GM12878 (cell line): ENCODE data around the gene ZNF202. TPM values are rescaled to one million over a fixed set of nuclear protein-coding genes. Genes with fewer than 3 reads are reported as not detected.

Source experiments
- ATAC-seq: fragments of 200-7000 bp; cut with Tn5 transposase; 3 replicates; pipeline ENCODE4 v1.9.1; 2020; ENCODE audit warnings: mild to moderate bottlenecking, moderate library complexity
- BruUV-seq: library from RNA; stranded (reverse); fragments of 400-500 nt; replicated peaks from 2 replicates; lab custom pipeline; 2021; lab: Mats Ljungman, UMichigan
- CTCF ChIA-PET: fragments of 300-600 bp; sonication (Branson Sonifier 250); formaldehyde crosslinking; extraction: SDS; loops from one replicate; lab custom pipeline; 2021; ENCODE audit warnings: inconsistent platforms; lab: Yijun Ruan, JAX
- POLR2A ChIA-PET: fragments of 350-600 bp; formaldehyde crosslinking; extraction: SDS; loops from one replicate; lab custom pipeline; 2021; ENCODE audit warnings: inconsistent platforms; lab: Charles Lee
- RAD21 ChIA-PET: fragments of 300-600 bp; sonication (Branson Sonifier 250); formaldehyde crosslinking; loops from one replicate; lab custom pipeline; 2023; ENCODE audit warnings: antibody characterized with exemption; ENCODE audit not compliant: unreplicated experiment; lab: Charles Lee
- SMC1A ChIA-PET: fragments of 300-600 bp; sonication (Branson Sonifier 250); formaldehyde crosslinking; loops from one replicate; lab custom pipeline; 2023; ENCODE audit not compliant: unreplicated experiment, uncharacterized antibody; lab: Charles Lee
- DNase-seq: peaks from one replicate; pipeline ENCODE4 v3.0.0-alpha.2; 2011; ENCODE audit warnings: low read depth, low spot score
- FAIRE-seq: peaks from 3 replicates; lab custom pipeline; 2011; peaks lifted over from hg19 to GRCh38; lab: Jason Lieb, UNC
- H2AFZ ChIP-seq: 2 replicates; pipeline ENCODE4 v1.6.0; 2011; ENCODE audit warnings: low read depth, low read length, control low read depth; ENCODE audit not compliant: control insufficient read depth
- H3K27ac ChIP-seq: 2 replicates; pipeline ENCODE4 v1.5.1; 2011; ENCODE audit warnings: control low read depth; ENCODE audit not compliant: control insufficient read depth, insufficient read depth
- H3K27me3 ChIP-seq, 2 experiments: replicated peaks in 1 of 2; 2 replicates each; pipeline versions ENCODE4 v1.6.0 to v1.6.1; 2011; ENCODE audit warnings: low read length in 1 of 2; ENCODE audit not compliant: control insufficient read depth in 2 of 2, insufficient read depth in 2 of 2
- H3K36me3 ChIP-seq, 2 experiments: 2 replicates each; pipeline ENCODE4 v1.5.1; 2011; ENCODE audit warnings: low read length in 1 of 2; ENCODE audit not compliant: control insufficient read depth in 2 of 2, insufficient read depth in 2 of 2
- H3K4me1 ChIP-seq: 2 replicates; pipeline ENCODE4 v1.6.1; 2011; ENCODE audit warnings: mild to moderate bottlenecking, low read length, moderate library complexity, mixed read lengths; ENCODE audit not compliant: control insufficient read depth, insufficient read depth
- H3K4me2 ChIP-seq: 2 replicates; pipeline ENCODE4 v1.6.0; 2011; ENCODE audit warnings: control low read depth; ENCODE audit not compliant: control insufficient read depth, insufficient read depth
- H3K4me3 ChIP-seq: fragments of 200-600 bp; sonication (generic); 2 replicates; pipeline ENCODE4 v1.5.1; 2016
- H3K79me2 ChIP-seq: 2 replicates; pipeline ENCODE4 v1.6.0; 2011; ENCODE audit warnings: low read length; ENCODE audit not compliant: control insufficient read depth, insufficient read depth
- H3K9ac ChIP-seq: 2 replicates; pipeline ENCODE4 v1.8.0; 2011; ENCODE audit warnings: low read length, control low read depth, mixed read lengths; ENCODE audit not compliant: control insufficient read depth, insufficient read depth
- H3K9me3 ChIP-seq: replicated peaks from 3 replicates; pipeline ENCODE4 v1.5.1; 2011; ENCODE audit warnings: mild to moderate bottlenecking, low read length; ENCODE audit not compliant: control insufficient read depth, insufficient read depth
- H4K20me1 ChIP-seq: 2 replicates; pipeline ENCODE4 v1.6.0; 2011; ENCODE audit not compliant: control insufficient read depth, insufficient read depth
- BHLHE40 ChIP-seq, 2 experiments: fragments of 450-650 bp in 1 of 2; IDR thresholded peaks; 2 replicates each; pipeline ENCODE4 v1.6.1; 2011 to 2017; ENCODE audit warnings: low read depth in 2 of 2, borderline replicate concordance in 1 of 2, improper control_type of control experiment in 1 of 2, low read length in 1 of 2, mild to moderate bottlenecking in 1 of 2
- BRCA1 ChIP-seq: IDR thresholded peaks from 2 replicates; pipeline ENCODE4 v1.6.1; 2011; ENCODE audit warnings: low read depth, low read length, improper control_type of control experiment
- HDAC6 ChIP-seq: fragments of 200-600 bp; sonication (generic); IDR thresholded peaks from one replicate; pipeline ENCODE4 v1.8.0; 2017; ENCODE audit warnings: antibody characterized with exemption; ENCODE audit not compliant: unreplicated experiment
- HDGF ChIP-seq: fragments of 450-650 bp; IDR thresholded peaks from 2 replicates; pipeline ENCODE4 v1.6.1; 2016; ENCODE audit warnings: antibody characterized with exemption
- IRF4 ChIP-seq: IDR thresholded peaks from 2 replicates; pipeline ENCODE4 v1.6.1; 2011; ENCODE audit warnings: low read depth, low read length
- MTA2 ChIP-seq: fragments of 450-650 bp; IDR thresholded peaks from 2 replicates; pipeline ENCODE4 v1.6.1; 2016; ENCODE audit warnings: low read depth, mild to moderate bottlenecking, moderate library complexity
- MTA3 ChIP-seq: IDR thresholded peaks from 2 replicates; pipeline ENCODE4 v1.6.1; 2012; ENCODE audit warnings: low read length, inconsistent platforms, borderline replicate concordance
- MYB ChIP-seq: fragments of 150-350 bp; IDR thresholded peaks from 2 replicates; pipeline ENCODE4 v1.6.1; 2014; ENCODE audit warnings: mild to moderate bottlenecking, low read depth, low read length, borderline replicate concordance
- NFXL1 ChIP-seq: fragments of 450-650 bp; IDR thresholded peaks from 2 replicates; pipeline ENCODE4 v1.6.1; 2017; ENCODE audit warnings: antibody characterized with exemption, mild to moderate bottlenecking, borderline replicate concordance
- NR2C2 ChIP-seq: IDR thresholded peaks from 2 replicates; pipeline ENCODE4 v1.6.1; 2011; ENCODE audit warnings: borderline replicate concordance, low read depth; ENCODE audit not compliant: control insufficient read depth, insufficient read length
- POU2F2 ChIP-seq: IDR thresholded peaks from 3 replicates; pipeline ENCODE4 v1.6.1; 2011; ENCODE audit warnings: low read depth, mild to moderate bottlenecking, low read length, borderline replicate concordance
- RAD21 ChIP-seq: IDR thresholded peaks from 2 replicates; pipeline ENCODE4 v1.6.1; 2011; ENCODE audit warnings: mild to moderate bottlenecking, low read depth, low read length, moderate library complexity; ENCODE audit not compliant: insufficient read depth
- RAD51 ChIP-seq: fragments of 450-650 bp; IDR thresholded peaks from 2 replicates; pipeline ENCODE4 v1.6.1; 2016; ENCODE audit warnings: moderate library complexity, mild to moderate bottlenecking, inconsistent platforms
- SP1 ChIP-seq: IDR thresholded peaks from one replicate; pipeline ENCODE4 v1.6.1; 2011; ENCODE audit warnings: low read depth, low read length
- SREBF1 ChIP-seq: IDR thresholded peaks from 2 replicates; pipeline ENCODE4 v1.6.1; 2012; ENCODE audit warnings: mild to moderate bottlenecking, low read length
- SRF ChIP-seq, 2 experiments: IDR thresholded peaks; 2 replicates each; pipeline ENCODE4 v1.6.1; 2011; ENCODE audit warnings: low read depth in 2 of 2, low read length in 2 of 2, mild to moderate bottlenecking in 1 of 2, moderate library complexity in 1 of 2
- STAT3 ChIP-seq: IDR thresholded peaks from 2 replicates; pipeline ENCODE4 v1.6.1; 2011; ENCODE audit warnings: low read depth, low read length, improper control_type of control experiment
- SUPT20H ChIP-seq: IDR thresholded peaks from 2 replicates; pipeline ENCODE4 v1.6.1; 2011; ENCODE audit warnings: low read depth, mild to moderate bottlenecking, low read length, moderate library complexity, borderline replicate concordance; ENCODE audit not compliant: control insufficient read depth
- WGBS: methylation state at CpG from one replicate; pipeline ENCODE4 v1.1.6; 2016; ENCODE audit warnings: low lambda C conversion rate; ENCODE audit not compliant: insufficient replicate concordance, insufficient coverage; ENCODE audit errors: missing lambda C conversion rate; 5-methylcytosine and 5-hydroxymethylcytosine counted together
- in situ Hi-C: fragments of 300-500 bp; cut with MboI; formaldehyde crosslinking; loops from 9 replicates; pipeline ENCODE4 v1.14.3; 2018; ENCODE audit warnings: mixed read lengths
- intact Hi-C: fragments of 100-400 bp; cut with micrococcal nuclease; formaldehyde crosslinking; loops from one replicate; pipeline ENCODE4 v1.14.2; 2022; ENCODE audit not compliant: unreplicated experiment
- polyA plus RNA-seq, 11 experiments: library from polyadenylated mRNA; depleted of rRNA in 4 of 11; unstranded in 6 of 11; stranded (reverse) in 5 of 11; fragments of >200 nt; fragmentation: Nextera tagmentation in 4 of 11; fragmentation: Illumina TruSeq in 1 of 11; extraction: Ambion mirVana in 4 of 11; extraction: Trizol in 1 of 11; gene quantifications; 1 replicate in 1 of 11; 2 replicates in 10 of 11; pipeline versions ENCODE4 v1.2.1 to v1.2.3, GENCODE V29; 2011 to 2016; ENCODE audit warnings: inconsistent platforms in 2 of 11, missing spikeins in 2 of 11, low read depth in 1 of 11
- total RNA-seq, 4 experiments: library from RNA; depleted of rRNA in 3 of 4; stranded (reverse); fragments of >200 nt in 3 of 4; fragmentation: Illumina TruSeq in 1 of 4; extraction: Trizol in 1 of 4; gene quantifications; 2 replicates each; pipeline versions ENCODE4 v1.2.1 to v1.2.3, GENCODE V29; 2013 to 2021
- TF ChIP-seq, protein P1 (sequence below): fragments of 450-650 bp; IDR thresholded peaks from 2 replicates; pipeline ENCODE4 v1.6.1; 2017; ENCODE audit warnings: mild to moderate bottlenecking
- TF ChIP-seq, protein P2 (sequence below): IDR thresholded peaks from 2 replicates; pipeline ENCODE4 v1.6.1; 2012; ENCODE audit warnings: improper control_type of control experiment, low read depth, low read length; ENCODE audit not compliant: insufficient replicate concordance

ZNF202 gene
- total and polyA plus RNA-seq, 10 of the 15 experiments (the other 5 are each of a cell fraction or from before 2014, with no cell fraction given) = 2.6 to 13.6 (median 12.2) TPM

DNA sequence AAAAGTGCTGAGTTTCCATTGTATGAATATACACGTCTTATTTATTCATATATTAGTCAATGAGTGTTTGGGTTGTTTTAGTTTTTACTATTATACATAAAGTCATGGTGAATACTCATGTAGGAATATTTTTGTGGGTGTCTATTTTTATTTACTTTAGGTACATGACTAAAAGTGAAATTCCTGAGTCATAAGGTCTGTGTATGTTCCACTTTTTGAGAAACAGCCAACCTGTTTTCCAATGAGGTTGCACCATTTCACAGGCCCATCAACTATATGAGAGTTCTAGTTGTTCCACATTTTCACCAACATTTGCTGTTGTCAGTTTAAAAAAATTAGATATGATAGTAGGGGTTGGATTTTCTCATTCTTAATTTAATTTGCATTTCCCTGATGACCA lies 19.4 kb upstream of the ZNF202 start:
- Histone ChIP-seq H3K79me2 (no peaks in the 10 kb centered on the region), H2AFZ (no peak overlapping the region), H3K4me1 (peaks cover 5% of the 10 kb centered on the region; the same call in 1 of the 2 replicates), H3K9me3 (peaks cover 7% of the 10 kb centered on the region; the same call in 2 of the 3 replicates), H4K20me1 (no peaks in the 10 kb centered on the region), H3K27me3 (no peaks in the 10 kb centered on the region; a peak in 1 of 4 replicates), H3K27ac (no peak overlapping the region), H3K4me3 (no peak overlapping the region), H3K36me3 (no peaks in the 10 kb centered on the region), H3K9ac (no peak overlapping the region), H3K4me2 (no peak overlapping the region)
- ChIA-PET CTCF (no interaction called here), RAD21 (no interaction called here), POLR2A (interaction anchor here (0.7 kb wide), 1 partner anchor 1052 kb away, joined by 6 read pairs; no protein-coding TSS in a partner anchor), SMC1A (no interaction called here)
- BruUV-seq = no TSS peak
- intact Hi-C loops (no loop called here), in situ Hi-C loops (no loop called here)
- no peak for FAIRE-seq
- peak; percentile 73 for ATAC-seq
- 0% methylated on average over 1 of the region's 1 CpG for WGBS
- peak; percentile 40 for DNase-seq
- TF ChIP-seq RAD51 = no peak
- no peak for TF ChIP-seq NFXL1
- TF ChIP-seq, protein P1, sequence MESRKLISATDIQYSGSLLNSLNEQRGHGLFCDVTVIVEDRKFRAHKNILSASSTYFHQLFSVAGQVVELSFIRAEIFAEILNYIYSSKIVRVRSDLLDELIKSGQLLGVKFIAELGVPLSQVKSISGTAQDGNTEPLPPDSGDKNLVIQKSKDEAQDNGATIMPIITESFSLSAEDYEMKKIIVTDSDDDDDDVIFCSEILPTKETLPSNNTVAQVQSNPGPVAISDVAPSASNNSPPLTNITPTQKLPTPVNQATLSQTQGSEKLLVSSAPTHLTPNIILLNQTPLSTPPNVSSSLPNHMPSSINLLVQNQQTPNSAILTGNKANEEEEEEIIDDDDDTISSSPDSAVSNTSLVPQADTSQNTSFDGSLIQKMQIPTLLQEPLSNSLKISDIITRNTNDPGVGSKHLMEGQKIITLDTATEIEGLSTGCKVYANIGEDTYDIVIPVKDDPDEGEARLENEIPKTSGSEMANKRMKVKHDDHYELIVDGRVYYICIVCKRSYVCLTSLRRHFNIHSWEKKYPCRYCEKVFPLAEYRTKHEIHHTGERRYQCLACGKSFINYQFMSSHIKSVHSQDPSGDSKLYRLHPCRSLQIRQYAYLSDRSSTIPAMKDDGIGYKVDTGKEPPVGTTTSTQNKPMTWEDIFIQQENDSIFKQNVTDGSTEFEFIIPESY = no peak
- TF ChIP-seq RAD21 = no peak
- TF ChIP-seq HDAC6 = no peak
- no peak for TF ChIP-seq MTA2
- TF ChIP-seq STAT3 = no peak
- TF ChIP-seq SUPT20H = no peak
- no peak for TF ChIP-seq POU2F2
- TF ChIP-seq HDGF = no peak
- no peak for TF ChIP-seq SREBF1
- TF ChIP-seq, protein P2, sequence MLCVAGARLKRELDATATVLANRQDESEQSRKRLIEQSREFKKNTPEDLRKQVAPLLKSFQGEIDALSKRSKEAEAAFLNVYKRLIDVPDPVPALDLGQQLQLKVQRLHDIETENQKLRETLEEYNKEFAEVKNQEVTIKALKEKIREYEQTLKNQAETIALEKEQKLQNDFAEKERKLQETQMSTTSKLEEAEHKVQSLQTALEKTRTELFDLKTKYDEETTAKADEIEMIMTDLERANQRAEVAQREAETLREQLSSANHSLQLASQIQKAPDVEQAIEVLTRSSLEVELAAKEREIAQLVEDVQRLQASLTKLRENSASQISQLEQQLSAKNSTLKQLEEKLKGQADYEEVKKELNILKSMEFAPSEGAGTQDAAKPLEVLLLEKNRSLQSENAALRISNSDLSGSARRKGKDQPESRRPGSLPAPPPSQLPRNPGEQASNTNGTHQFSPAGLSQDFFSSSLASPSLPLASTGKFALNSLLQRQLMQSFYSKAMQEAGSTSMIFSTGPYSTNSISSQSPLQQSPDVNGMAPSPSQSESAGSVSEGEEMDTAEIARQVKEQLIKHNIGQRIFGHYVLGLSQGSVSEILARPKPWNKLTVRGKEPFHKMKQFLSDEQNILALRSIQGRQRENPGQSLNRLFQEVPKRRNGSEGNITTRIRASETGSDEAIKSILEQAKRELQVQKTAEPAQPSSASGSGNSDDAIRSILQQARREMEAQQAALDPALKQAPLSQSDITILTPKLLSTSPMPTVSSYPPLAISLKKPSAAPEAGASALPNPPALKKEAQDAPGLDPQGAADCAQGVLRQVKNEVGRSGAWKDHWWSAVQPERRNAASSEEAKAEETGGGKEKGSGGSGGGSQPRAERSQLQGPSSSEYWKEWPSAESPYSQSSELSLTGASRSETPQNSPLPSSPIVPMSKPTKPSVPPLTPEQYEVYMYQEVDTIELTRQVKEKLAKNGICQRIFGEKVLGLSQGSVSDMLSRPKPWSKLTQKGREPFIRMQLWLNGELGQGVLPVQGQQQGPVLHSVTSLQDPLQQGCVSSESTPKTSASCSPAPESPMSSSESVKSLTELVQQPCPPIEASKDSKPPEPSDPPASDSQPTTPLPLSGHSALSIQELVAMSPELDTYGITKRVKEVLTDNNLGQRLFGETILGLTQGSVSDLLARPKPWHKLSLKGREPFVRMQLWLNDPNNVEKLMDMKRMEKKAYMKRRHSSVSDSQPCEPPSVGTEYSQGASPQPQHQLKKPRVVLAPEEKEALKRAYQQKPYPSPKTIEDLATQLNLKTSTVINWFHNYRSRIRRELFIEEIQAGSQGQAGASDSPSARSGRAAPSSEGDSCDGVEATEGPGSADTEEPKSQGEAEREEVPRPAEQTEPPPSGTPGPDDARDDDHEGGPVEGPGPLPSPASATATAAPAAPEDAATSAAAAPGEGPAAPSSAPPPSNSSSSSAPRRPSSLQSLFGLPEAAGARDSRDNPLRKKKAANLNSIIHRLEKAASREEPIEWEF = no peak
- no peak for TF ChIP-seq SP1
- no peak for TF ChIP-seq BHLHE40 (IDR thresholded peaks at IDR 0.05; ENCODE audit: borderline replicate concordance in 1 of 2, low read depth in 2 of 2, low read length in 1 of 2)
- 0 out of 2 replicates have a peak, but pooled peaks have one; percentile 69 for TF ChIP-seq MTA3
- TF ChIP-seq IRF4 = peak; percentile 74; the same call in 1 of the 2 replicates
- TF ChIP-seq SRF (IDR thresholded peaks at IDR 0.05; ENCODE audit: low read depth in 2 of 2, low read length in 2 of 2) = 0 out of 4 replicates have a peak, but pooled peaks of 1 of the 2 experiments have one; percentile 37
- TF ChIP-seq BRCA1 = no peak
- no peak for TF ChIP-seq MYB
- no peak for TF ChIP-seq NR2C2
